ELR (cell line): ENCODE data around the gene UPK3A.
A peak's percentile ranks its signal among the peaks of the same experiment; 100 is the strongest.
"Not testable (repeated sequence)": the region's sequence is repeated elsewhere in the genome, so short reads cannot be mapped to it uniquely, and the experiment has no call there.

Experiments
- DNase-seq: peaks from one replicate; pipeline ENCODE4 v3.0.0-alpha.2; 2015; ENCODE audit warnings: low read depth

UPK3A gene

GRCh38 chr22:45309422-45310227, 24.9 kb downstream of the UPK3A start, which contains the start of gene FAM118A:
Gene FAM118A (plus strand): TSS chr22:45309934. CDS start chr22:45322380, 12,446 bp downstream.
- peak; percentile 88 for DNase-seq

GRCh38 chr22:45310331-45310976, 25.7 kb downstream of the UPK3A start:
- DNase-seq, result peak; percentile 17

- DNase-seq, result no peak
Measured at GRCh38 chr22:45310977-45311531, 26.3 kb downstream of the UPK3A start.

GRCh38 chr22:45312415-45312814, 27.7 kb downstream of the UPK3A start:
- DNase-seq, result no peak

- DNase-seq, result no peak
Measured at GRCh38 chr22:45312856-45313255, 28.1 kb downstream of the UPK3A start.

GRCh38 chr22:45314054-45314721, 29.4 kb downstream of the UPK3A start:
- DNase-seq, result no peak

- DNase-seq, result no peak
Measured at GRCh38 chr22:45314786-45315185, 30.0 kb downstream of the UPK3A start.

- no peak for DNase-seq
Measured at GRCh38 chr22:45316796-45317526, 32.2 kb downstream of the UPK3A start.

GRCh38 chr22:45317551-45318167, 32.9 kb downstream of the UPK3A start:
- peak; percentile 7 for DNase-seq

- DNase-seq, result peak; percentile 81
Measured at GRCh38 chr22:45318168-45318557, 33.4 kb downstream of the UPK3A start.

GRCh38 chr22:45318558-45319323, 34.0 kb downstream of the UPK3A start:
- no peak for DNase-seq

- DNase-seq, result no peak
Measured at GRCh38 chr22:45319324-45319685, 34.6 kb downstream of the UPK3A start.

GRCh38 chr22:45320357-45320976, 35.7 kb downstream of the UPK3A start:
- no peak for DNase-seq

GRCh38 chr22:45321827-45322226, 37.1 kb downstream of the UPK3A start:
- DNase-seq, result no peak

GRCh38 chr22:45322873-45323525, 38.2 kb downstream of the UPK3A start:
- DNase-seq, result no peak

- no peak for DNase-seq
Measured at GRCh38 chr22:45323695-45324094, 38.9 kb downstream of the UPK3A start.

- DNase-seq, result no peak
Measured at GRCh38 chr22:45324311-45324711, 39.6 kb downstream of the UPK3A start.

GRCh38 chr22:45328261-45328660, 43.5 kb downstream of the UPK3A start:
- DNase-seq, result not testable (repeated sequence)

GRCh38 chr22:45328822-45329529, 44.2 kb downstream of the UPK3A start:
- no peak for DNase-seq
